Upper lobe of left lung (tissue), 4 donors: ENCODE results near the gene PRM3.

Experiments used
- EP300 ChIP-seq, 4 donors: sonication (generic); formaldehyde crosslinking; IDR thresholded peaks; one replicate each; pipeline ENCODE4 v1.5.1; 2017; ENCODE audit warnings: antibody characterized with exemption in 4 of 4, control low read depth in 2 of 4
- TF ChIP-seq, protein P1 (sequence below), 6 experiments: fragments of 450-650 bp in 4 of 6; fragments of 200-600 bp in 2 of 6; sonication (generic) in 2 of 6; IDR thresholded peaks; one replicate each; pipeline ENCODE4 v1.5.1; 2016 to 2019; ENCODE audit warnings: antibody characterized with exemption in 6 of 6

DNA sequence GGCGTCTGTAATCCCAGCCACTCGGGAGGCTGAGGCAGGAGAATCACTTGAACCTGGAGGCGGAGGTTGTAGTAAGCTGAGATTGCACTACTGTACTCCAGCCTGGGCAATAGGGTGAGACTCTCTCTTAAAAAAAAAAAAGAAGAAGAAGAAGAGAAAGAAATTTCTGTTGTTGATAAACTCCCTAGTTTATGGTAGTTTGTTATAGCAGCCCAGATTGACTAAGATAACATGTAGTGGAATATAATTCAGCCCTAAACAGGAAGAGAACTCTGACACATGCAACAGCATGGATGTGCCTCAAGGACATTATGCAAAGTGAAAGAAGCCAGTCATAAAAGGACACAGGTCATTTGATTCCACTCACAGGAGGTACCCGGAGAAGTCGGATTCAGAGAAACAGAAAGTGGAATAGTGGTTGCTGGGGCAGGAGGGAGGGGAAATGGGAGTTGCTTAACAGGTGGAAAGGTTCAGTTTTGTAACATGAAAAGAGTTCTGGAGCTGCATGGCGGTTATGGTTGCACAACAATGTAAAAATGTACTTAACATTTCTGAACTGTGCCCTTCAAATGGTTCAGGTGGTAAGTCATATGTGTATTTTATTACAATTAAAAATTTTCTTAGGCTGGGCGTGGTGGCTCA, 33.7 kb upstream of the PRM3 start:
- TF ChIP-seq, protein P1, sequence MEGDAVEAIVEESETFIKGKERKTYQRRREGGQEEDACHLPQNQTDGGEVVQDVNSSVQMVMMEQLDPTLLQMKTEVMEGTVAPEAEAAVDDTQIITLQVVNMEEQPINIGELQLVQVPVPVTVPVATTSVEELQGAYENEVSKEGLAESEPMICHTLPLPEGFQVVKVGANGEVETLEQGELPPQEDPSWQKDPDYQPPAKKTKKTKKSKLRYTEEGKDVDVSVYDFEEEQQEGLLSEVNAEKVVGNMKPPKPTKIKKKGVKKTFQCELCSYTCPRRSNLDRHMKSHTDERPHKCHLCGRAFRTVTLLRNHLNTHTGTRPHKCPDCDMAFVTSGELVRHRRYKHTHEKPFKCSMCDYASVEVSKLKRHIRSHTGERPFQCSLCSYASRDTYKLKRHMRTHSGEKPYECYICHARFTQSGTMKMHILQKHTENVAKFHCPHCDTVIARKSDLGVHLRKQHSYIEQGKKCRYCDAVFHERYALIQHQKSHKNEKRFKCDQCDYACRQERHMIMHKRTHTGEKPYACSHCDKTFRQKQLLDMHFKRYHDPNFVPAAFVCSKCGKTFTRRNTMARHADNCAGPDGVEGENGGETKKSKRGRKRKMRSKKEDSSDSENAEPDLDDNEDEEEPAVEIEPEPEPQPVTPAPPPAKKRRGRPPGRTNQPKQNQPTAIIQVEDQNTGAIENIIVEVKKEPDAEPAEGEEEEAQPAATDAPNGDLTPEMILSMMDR (IDR thresholded peaks at IDR 0.05): no peak
- peak in 2 of 4 donors; percentile 19 to 86 for TF ChIP-seq EP300 (IDR thresholded peaks at IDR 0.05)
